Skeletal muscle satellite cell (primary cell): ENCODE measurements around the gene TTYH3.

Source experiments
- H3K27me3 ChIP-seq: 2 replicates; pipeline ENCODE4 v1.7.0; 2013; ENCODE audit warnings: low read length; ENCODE audit not compliant: control insufficient read depth, insufficient read depth
- H3K36me3 ChIP-seq: 2 replicates; pipeline ENCODE4 v1.7.0; 2013; ENCODE audit warnings: mild to moderate bottlenecking, control low read depth, low read length; ENCODE audit not compliant: insufficient read depth
- H3K4me1 ChIP-seq: 2 replicates; pipeline ENCODE4 v1.7.0; 2013; ENCODE audit warnings: low read length; ENCODE audit not compliant: control insufficient read depth, insufficient read depth
- H3K4me2 ChIP-seq: 2 replicates; pipeline ENCODE4 v1.7.0; 2013; ENCODE audit warnings: mild to moderate bottlenecking, low read length
- H3K4me3 ChIP-seq: 2 replicates; pipeline ENCODE4 v1.7.0; 2013; ENCODE audit warnings: low read length
- H3K9ac ChIP-seq: 2 replicates; pipeline ENCODE4 v1.7.0; 2013; ENCODE audit warnings: mild to moderate bottlenecking, low read depth, low read length, moderate library complexity
- H3K9me3 ChIP-seq: replicated peaks from 2 replicates; pipeline ENCODE4 v1.7.0; 2013; ENCODE audit warnings: mild to moderate bottlenecking, control low read depth, low read length

Gene TTYH3

DNA sequence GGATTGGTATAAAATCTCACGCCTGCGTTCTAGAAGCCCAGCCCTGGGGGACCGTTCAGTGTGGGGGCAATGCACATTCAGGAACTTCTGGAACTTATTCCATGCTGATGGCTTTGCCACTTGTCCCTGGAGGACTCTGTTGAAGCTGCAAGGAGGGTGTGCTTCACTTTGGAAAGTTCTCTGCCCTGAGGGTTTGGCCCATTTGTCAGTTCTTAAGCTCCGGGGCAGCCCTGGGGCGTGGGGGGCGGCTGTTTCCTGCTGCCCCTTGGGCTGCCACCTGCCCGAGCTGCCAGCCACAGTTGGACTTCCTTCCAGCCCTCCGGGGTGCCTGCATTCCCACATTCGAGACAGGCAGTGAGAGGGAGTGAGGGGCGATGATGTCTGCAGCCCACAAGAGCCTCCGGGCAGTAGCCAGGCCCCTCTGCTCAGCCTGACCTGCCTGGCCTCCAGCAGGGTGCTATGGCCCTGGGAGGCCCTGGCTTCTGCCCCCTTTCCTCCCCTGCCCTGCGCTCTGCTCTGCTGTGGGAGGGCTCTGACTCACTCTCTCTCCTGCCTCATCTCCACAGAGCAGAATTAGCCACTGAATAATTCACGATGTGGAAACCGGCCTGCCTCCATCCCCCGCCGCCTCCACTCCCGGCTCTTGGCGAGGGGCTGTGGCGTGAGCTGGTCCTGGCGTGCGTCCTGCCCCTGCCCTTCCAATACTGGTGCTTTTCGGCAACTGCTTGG is 1.9 kb downstream of the TTYH3 start:
- peaks cover 3% of the 10 kb centered on the region for H3K36me3 ChIP-seq
- peak overlapping the region; percentile 92 for H3K4me3 ChIP-seq
- peak overlapping the region; percentile 89 for H3K9ac ChIP-seq

DNA sequence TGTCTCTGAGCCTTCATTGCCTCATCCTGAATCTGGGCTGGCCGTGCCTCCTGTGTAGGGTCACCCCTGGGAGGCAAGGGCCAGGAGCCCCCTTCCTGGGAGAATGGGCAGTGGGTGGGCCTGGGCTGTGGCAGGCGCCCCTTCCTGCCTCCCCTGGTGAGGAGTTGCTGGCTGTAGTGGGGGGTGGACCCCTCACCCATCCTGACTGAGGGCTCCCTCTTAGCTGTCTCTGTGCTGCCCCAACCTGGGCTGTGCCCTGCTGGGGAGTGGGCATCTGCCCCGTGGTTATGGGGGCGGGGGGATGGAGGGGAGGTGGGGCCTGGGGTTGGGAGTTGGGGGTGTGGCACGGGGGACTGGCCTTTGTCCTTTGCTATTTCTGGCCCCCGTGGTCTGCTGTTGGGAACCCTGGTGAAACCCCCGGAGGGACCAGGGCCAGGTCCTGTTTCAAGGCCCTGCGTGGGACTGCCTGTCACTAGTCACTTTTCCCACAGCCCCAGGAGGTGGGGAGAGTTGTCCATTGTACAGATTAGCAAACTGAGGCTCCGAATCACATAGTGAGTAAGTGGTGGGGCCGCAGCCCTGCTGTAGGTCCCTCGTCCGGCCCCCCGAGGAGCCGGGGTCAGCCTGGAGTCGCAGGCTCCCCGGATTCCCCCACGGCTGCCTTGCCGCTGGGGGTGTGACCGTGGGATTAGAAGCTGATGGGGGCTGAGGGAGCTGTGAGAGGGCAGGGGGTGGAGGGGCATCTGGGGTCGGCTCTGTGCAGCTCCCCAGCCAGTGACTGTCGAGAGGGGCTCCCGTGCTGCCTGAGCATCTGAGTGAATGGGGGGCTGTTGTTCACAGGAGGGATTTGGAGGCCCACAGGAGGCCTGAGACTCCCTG is 2.7 kb downstream of the TTYH3 start:
- no peaks in the 10 kb centered on the region for H3K9me3 ChIP-seq
- peak overlapping the region; percentile 92 for H3K4me3 ChIP-seq
- H3K36me3 ChIP-seq, result peaks cover 3% of the 10 kb centered on the region
- H3K27me3 ChIP-seq, result no peaks in the 10 kb centered on the region
- peaks cover 68% of the 10 kb centered on the region for H3K4me1 ChIP-seq
- H3K9ac ChIP-seq, result peak overlapping the region; percentile 89
- H3K4me2 ChIP-seq, result peak overlapping the region; percentile 99

More for the DNA sequence above, 1.9 kb downstream of the TTYH3 start:
- H3K27me3 ChIP-seq, result no peaks in the 10 kb centered on the region
- H3K9me3 ChIP-seq, result no peaks in the 10 kb centered on the region
- H3K4me2 ChIP-seq, result peak overlapping the region; percentile 99
- H3K4me1 ChIP-seq, result peaks cover 60% of the 10 kb centered on the region

DNA sequence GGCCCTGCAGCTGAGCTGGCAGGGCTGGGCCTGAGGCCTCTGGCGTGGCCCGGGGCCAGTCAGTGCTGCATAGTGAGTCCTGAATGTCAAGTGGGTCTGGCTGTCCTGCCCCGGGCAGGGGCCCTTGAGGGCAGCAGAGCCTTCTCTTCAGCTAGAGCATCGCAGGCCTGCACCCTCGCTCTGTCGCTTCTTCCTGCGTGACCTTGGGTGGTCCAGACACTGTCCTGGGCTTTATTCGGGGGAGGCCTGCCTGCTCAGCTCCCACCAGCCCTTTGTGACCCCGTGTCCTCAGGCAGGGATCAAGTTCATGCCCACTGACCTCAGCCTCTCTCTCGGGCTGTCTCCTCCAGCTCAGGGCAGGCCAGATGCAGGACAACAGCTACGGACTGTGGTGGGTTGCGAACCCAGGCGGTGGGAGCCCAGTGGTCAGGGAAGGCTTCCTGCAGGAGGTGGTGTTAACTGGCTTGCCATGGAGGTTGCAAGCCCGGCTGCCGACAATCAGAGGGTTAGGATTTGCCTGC is 3.4 kb downstream of the TTYH3 start:
- no peaks in the 10 kb centered on the region for H3K9me3 ChIP-seq
- no peak overlapping the region for H3K9ac ChIP-seq
- H3K4me1 ChIP-seq, result peaks cover 68% of the 10 kb centered on the region

DNA sequence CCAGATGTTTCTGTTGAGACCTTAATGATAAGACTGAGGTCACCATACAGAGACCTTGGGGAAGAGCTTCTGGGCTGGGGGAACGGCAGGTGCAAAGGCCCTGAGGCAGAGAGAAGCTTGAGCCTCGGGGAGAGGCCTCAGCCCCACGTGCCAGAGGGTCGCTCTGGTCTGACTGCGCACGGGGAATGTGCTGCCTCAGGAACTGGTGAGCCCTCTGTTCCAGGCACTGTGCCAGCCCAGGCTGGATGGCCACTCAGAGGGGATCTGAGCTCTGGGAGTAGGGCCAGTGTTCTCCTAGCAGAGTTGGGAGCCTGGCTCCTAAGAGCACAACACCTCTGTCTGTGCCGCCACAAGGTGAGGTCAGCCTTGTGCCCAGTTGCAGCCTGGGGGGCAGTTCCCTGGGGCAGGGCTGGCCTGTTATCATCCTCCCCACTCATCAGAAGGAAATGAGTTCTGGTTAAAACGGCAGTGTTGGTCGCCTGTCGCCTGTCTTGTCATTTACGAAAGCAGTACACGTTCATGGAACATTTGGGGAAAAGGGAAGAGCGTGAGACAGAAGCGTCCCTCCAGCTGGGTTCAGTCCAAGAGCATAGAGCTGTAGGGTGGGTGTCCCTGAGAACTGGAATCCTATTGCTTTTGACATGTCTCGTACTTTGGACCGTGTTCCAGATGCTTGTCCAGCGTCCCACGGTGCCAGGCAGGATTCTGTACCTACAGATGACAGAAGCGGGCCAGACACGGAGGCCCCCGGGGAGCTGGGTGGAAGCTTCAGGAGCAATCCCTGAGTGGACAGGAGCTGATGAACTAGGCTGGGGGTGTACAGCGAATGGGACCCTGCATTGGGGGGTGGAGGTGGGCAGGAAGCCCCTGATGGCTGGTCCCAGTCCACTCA is 4.3 kb downstream of the TTYH3 start:
- no peaks in the 10 kb centered on the region for H3K9me3 ChIP-seq
- H3K4me1 ChIP-seq, result peaks cover 73% of the 10 kb centered on the region
- H3K27me3 ChIP-seq, result no peaks in the 10 kb centered on the region
- no peak overlapping the region for H3K4me2 ChIP-seq
- peaks cover 7% of the 10 kb centered on the region for H3K36me3 ChIP-seq
- H3K4me3 ChIP-seq, result no peak overlapping the region
- H3K9ac ChIP-seq, result no peak overlapping the region

More for the DNA sequence above, 3.4 kb downstream of the TTYH3 start:
- no peak overlapping the region for H3K4me2 ChIP-seq
- no peaks in the 10 kb centered on the region for H3K27me3 ChIP-seq
- peaks cover 7% of the 10 kb centered on the region for H3K36me3 ChIP-seq
- H3K4me3 ChIP-seq, result no peak overlapping the region

DNA sequence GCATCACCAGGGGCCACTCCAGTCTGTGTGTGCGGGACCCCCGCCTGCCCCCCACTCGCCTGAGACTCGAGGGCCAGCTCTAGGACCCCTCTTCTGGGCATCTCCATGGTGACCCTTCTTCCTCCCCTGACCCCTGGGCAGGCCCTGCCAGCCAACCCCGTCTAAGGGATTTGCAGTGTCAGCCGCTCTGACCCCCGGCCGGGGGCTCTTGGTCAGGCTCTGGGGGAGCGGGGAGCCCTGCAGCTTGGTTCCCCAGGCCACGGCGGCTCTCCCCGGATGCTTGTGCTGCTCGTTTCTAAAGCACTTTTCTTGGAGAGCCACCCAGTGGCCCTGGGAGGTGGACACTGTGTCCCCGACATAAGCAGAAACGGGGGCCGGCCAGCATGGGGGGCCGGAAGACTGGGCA is 5.3 kb downstream of the TTYH3 start:
- no peak overlapping the region for H3K9ac ChIP-seq
- no peak overlapping the region for H3K4me2 ChIP-seq
- H3K4me3 ChIP-seq, result no peak overlapping the region
- H3K9me3 ChIP-seq, result no peaks in the 10 kb centered on the region
- peaks cover 7% of the 10 kb centered on the region for H3K36me3 ChIP-seq
- H3K4me1 ChIP-seq, result peaks cover 79% of the 10 kb centered on the region
- H3K27me3 ChIP-seq, result no peaks in the 10 kb centered on the region

DNA sequence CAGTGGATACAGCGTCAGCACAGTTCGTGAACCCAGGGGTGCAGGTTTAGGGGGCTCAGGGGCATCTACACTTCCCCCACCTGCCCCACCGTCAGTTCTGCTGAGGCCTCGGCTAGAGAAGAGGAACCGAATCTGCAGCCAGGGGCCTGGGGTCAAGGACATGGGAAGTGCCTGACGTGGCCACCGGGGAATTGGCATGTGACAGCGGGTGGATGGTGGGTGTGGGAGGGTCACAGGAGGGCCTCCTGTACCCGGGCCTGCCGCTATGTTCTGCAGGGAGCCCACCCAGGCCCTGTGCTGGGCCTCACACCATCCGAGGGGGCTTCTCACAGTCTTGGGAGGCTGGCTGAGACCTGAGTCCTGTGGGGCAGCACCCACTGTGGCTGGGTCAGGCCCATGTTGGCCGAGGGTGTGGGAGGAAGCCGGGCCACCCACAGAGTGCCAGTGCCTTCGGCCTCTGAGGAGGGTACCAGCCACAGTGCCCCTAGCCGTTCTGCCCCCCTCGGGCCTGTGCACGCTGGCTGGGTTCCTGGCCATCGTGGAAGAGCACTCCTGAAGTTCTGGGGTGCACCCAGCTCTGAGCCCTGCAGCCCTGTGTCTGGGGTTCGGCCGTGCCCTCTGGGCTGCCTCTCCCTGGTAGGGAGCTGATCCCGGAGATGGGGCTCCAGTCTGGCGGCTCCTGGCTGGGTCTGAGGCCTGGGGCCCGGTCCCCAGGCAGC is 5.9 kb downstream of the TTYH3 start:
- Histone ChIP-seq H3K9me3 (no peaks in the 10 kb centered on the region), H3K27me3 (no peaks in the 10 kb centered on the region), H3K4me2 (peak overlapping the region; percentile 52), H3K9ac (no peak overlapping the region), H3K4me3 (no peak overlapping the region), H3K36me3 (peaks cover 7% of the 10 kb centered on the region), H3K4me1 (peaks cover 81% of the 10 kb centered on the region)

DNA sequence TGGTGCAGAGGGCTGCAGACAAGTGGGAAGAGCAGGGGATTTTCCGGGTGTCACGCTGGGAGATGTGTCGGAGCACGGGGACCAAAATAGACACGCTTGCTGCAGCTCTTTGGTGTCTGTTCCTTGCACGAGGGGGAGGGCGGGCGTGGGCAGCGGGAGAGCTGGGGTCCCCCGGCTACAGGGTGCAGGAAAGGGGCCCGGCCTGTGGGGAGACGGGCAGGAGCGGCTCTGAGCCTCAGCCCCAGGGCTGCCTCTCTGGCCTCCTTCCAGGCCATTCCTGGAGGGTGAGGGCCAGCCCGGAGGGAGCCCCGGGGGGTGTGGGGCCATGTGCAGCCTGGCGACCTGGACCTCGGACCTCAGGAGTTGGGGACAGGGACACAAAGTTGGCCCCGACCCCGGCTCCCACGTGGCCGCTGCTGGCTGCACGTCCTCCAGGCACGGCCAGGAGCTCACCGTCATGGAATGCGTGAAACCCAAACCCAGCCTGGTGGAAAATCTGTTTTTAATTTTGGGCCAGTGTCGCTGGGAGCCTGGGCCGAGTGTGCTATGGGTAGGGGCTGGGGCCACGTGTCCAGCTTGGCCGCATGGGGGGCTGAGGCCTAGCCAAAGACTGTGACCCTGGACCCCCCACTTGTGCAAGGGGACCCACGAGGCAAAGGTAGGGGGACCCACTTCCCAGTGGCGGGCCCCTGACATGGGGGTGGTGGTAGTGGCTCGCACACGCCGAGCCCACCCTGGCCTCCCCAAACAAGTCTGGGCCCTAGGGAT is 6.6 kb downstream of the TTYH3 start:
- no peaks in the 10 kb centered on the region for H3K9me3 ChIP-seq
- H3K36me3 ChIP-seq, result peaks cover 7% of the 10 kb centered on the region
- H3K4me2 ChIP-seq, result peak overlapping the region; percentile 52
- peak overlapping the region; percentile 18 for H3K9ac ChIP-seq
- no peak overlapping the region for H3K4me3 ChIP-seq
- H3K4me1 ChIP-seq, result peaks cover 75% of the 10 kb centered on the region
- H3K27me3 ChIP-seq, result no peaks in the 10 kb centered on the region

DNA sequence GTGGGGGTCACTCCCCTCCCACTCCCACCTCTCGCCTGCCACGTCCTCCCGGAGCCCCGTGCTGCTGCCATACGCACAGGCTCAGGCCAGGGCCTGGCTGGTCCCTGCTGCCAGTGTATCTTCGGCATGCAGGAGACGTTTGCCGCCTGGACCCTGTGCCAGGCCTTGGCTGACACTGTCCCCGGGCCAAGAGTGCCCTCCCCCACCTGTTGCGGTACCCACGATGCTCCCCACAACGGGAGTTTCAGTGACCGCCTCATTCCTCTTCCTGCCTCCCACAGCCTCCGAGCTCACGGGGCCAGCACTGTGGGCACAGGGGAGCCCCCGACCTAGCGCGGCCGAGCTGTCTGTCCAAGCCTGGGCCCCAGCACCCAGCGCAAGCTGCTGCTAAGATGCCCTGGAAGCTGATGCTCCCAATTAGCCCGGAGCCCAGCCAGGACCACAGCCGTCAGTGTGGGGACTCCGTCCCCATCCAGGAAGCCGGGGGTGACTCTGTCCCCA is 7.4 kb downstream of the TTYH3 start:
- no peaks in the 10 kb centered on the region for H3K9me3 ChIP-seq
- peaks cover 68% of the 10 kb centered on the region for H3K4me1 ChIP-seq
- peaks cover 7% of the 10 kb centered on the region for H3K36me3 ChIP-seq
- no peaks in the 10 kb centered on the region for H3K27me3 ChIP-seq
- no peak overlapping the region for H3K4me2 ChIP-seq
- H3K4me3 ChIP-seq, result no peak overlapping the region
- H3K9ac ChIP-seq, result no peak overlapping the region

DNA sequence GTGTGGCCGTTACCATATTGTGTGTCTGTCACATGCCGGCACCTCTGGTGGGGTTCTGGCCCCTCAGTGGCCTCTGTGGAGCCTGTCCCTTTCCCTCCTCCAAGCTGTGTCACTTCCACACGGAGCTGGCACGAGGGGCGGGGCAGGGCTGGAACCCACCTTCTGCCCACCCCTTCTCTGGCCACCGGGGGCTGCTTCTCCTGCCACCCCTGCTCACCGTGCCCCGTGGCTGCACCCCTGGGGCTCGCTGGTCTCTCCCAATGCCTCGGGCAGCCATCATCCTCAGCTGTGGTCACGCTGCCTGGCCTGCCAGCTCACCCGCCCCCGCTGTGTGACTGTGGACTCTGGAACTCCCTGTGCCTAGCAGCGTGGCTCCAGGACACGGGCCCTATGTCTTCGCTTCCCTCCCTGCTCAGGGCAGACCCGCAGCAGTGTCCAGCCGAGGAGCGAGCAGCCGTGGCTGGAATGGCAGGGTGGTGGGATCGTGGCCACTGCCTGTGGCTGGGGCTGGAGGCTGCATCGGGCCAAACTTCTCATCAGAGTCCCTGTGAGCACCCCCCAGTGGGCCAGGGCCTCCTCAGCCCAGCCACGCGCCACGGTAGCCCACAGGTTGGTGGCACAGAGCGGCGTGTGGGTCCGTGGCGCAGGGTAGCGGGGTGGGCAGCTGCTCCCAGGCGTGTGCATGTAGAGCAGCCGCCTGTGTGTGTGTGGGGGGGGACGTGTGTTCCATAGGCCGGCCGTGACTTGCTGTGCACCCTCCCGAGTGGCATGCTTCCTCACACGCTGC is 8.1 kb downstream of the TTYH3 start:
- no peaks in the 10 kb centered on the region for H3K9me3 ChIP-seq
- H3K36me3 ChIP-seq, result peaks cover 7% of the 10 kb centered on the region
- peaks cover 68% of the 10 kb centered on the region for H3K4me1 ChIP-seq
- no peaks in the 10 kb centered on the region for H3K27me3 ChIP-seq
- no peak overlapping the region for H3K4me3 ChIP-seq
- H3K9ac ChIP-seq, result no peak overlapping the region
- H3K4me2 ChIP-seq, result no peak overlapping the region
